Measurements from ENCODE around the gene DUOX1. TPM values are rescaled to one million over a fixed set of nuclear protein-coding genes. Genes with fewer than 3 reads are reported as not detected.
"Not testable (repeated sequence)": the region's sequence is repeated elsewhere in the genome, so short reads cannot be mapped to it uniquely, and the experiment has no call there.

Gene DUOX1
- total RNA-seq, 2 donors from 2014 or later, result 0.45 to 0.96 TPM

DNA sequence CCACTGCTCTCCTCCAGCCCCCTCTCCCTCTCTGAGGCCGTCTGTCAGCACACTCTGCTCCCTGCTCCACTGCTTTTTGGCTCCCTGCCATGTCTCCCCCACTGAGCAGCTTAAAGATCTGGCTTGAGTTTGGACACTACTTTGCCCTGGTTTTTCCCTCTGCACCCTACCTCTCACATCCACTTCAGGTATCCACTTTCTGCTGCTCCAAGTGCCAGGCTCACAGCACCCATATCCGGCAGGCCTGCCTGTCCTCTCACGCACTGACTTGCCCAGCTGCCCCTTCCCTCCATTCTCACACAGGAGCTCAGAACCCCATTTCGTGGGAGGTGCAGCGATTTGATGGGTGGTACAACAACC, 3.7 kb downstream of the DUOX1 start:
- DNase-seq, result no peak
- Histone ChIP-seq H3K36me3 (no peaks in the 10 kb centered on the region), H3K4me3 (no peak overlapping the region), H3K4me1 (peaks cover 11% of the 10 kb centered on the region), H3K9me3 (no peaks in the 10 kb centered on the region), H3K9ac (ENCODE audit: low read depth in 2 of 2, low read length in 2 of 2) (no peak overlapping the region), H3K27me3 (peaks cover 19% of the 10 kb centered on the region), H3K27ac (no peak overlapping the region)
- intact Hi-C loops (cut with DNase I), result no loop called here
- TF ChIP-seq CTCF (IDR thresholded peaks at IDR 0.05), result no peak

GRCh38 chr15:45134046-45134445, 4.3 kb downstream of the DUOX1 start:
- H3K36me3 ChIP-seq, result no peaks in the 10 kb centered on the region
- H3K27ac ChIP-seq, result no peak overlapping the region
- no peak for TF ChIP-seq CTCF (IDR thresholded peaks at IDR 0.05)
- H3K27me3 ChIP-seq, result peaks cover 15% of the 10 kb centered on the region
- H3K4me1 ChIP-seq, result peaks cover 9% of the 10 kb centered on the region
- H3K9me3 ChIP-seq, result no peaks in the 10 kb centered on the region
- no peak overlapping the region for H3K4me3 ChIP-seq
- H3K9ac ChIP-seq (ENCODE audit: low read depth in 2 of 2, low read length in 2 of 2), result no peak overlapping the region
- intact Hi-C loops (cut with DNase I), result no loop called here
- DNase-seq, result no peak

GRCh38 chr15:45134682-45135604, 5.1 kb downstream of the DUOX1 start:
- Histone ChIP-seq H3K27ac (no peak overlapping the region), H3K27me3 (peaks cover 8% of the 10 kb centered on the region)
- intact Hi-C loops (cut with DNase I), result no loop called here

DNA sequence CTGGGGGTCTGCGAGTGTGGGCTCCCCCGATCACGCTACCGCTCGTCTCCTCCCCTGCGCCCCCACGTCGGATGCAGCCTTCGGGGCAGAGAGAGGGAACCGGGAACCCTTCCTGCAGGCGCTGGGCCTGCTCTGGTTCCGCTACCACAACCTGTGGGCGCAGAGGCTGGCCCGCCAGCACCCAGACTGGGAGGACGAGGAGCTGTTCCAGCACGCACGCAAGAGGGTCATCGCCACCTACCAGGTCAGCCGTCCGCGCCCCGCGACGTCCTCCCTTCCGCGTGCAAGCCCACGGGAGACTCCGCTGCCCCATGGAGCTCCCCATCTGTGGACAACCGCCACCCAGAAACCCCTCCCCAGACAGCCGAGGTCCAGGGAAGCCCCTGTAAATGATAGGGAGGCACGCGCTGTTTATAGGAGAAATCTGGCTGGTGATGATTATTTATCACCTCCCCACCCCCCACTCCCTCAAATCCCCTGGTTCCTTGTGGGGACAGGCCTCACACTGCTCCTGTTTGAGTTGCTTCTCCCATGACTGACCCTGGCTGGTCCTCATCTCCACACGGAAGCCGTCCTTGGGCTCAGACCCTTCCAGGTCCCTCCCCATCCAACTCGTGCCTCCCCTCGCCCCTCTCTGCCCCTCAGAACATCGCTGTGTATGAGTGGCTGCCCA, 6.0 kb downstream of the DUOX1 start:
- H3K9ac ChIP-seq (ENCODE audit: low read depth in 2 of 2, low read length in 2 of 2); H3K4me1 ChIP-seq; H3K4me3 ChIP-seq; H3K9me3 ChIP-seq; H3K27ac ChIP-seq; H3K27me3 ChIP-seq; DNase-seq; H3K36me3 ChIP-seq; intact Hi-C loops (cut with DNase I): not testable (repeated sequence)

More at GRCh38 chr15:45134682-45135604, 5.1 kb downstream of the DUOX1 start:
- Histone ChIP-seq H3K9me3 (no peaks in the 10 kb centered on the region), H3K9ac (ENCODE audit: low read depth in 2 of 2, low read length in 2 of 2) (no peak overlapping the region), H3K4me3 (peak overlapping the region; percentile 12), H3K4me1 (peaks cover 7% of the 10 kb centered on the region), H3K36me3 (no peaks in the 10 kb centered on the region)
- TF ChIP-seq CTCF (IDR thresholded peaks at IDR 0.05), result no peak
- peak; percentile 64 for DNase-seq

DNA sequence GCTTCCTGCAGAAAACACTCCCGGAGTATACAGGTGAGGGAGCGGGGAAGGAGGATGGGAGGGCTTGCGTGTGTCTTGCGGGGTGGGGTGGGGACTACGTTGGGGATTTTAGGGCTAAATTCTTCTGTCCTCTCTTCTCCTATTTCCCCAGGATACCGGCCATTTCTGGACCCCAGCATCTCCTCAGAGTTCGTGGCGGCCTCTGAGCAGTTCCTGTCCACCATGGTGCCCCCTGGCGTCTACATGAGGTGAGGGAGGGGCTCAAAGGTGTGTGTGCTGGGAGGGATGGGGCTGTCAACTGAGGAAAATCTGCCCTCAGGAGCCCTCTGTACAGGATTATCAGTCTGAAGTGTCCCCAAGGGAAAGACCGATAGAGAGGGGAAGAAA, 6.6 kb downstream of the DUOX1 start:
- H3K9ac ChIP-seq (ENCODE audit: low read depth in 2 of 2, low read length in 2 of 2), result no peak overlapping the region
- no peaks in the 10 kb centered on the region for H3K9me3 ChIP-seq
- intact Hi-C loops (cut with DNase I), result no loop called here
- H3K27ac ChIP-seq, result no peak overlapping the region
- H3K4me1 ChIP-seq, result peaks cover 7% of the 10 kb centered on the region
- peaks cover 3% of the 10 kb centered on the region for H3K27me3 ChIP-seq
- H3K4me3 ChIP-seq, result no peak overlapping the region
- no peak for TF ChIP-seq CTCF (IDR thresholded peaks at IDR 0.05)
- DNase-seq, result no peak
- no peaks in the 10 kb centered on the region for H3K36me3 ChIP-seq

DNA sequence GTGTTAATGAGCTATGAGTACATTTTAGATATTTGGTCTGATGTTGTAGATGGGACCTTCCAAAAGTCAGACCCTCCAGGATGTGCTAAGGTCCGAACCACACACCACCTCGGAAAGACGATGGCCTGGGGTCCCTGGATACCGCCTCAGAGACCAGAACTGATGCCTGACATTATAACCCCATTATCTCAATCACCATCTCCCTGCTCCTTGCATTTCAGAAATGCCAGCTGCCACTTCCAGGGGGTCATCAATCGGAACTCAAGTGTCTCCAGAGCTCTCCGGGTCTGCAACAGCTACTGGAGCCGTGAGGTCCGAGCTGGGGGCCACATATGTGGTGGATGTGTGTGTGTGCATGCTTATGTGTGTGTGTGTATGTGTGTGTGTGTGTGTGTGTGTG, 7.9 kb downstream of the DUOX1 start:
- Histone ChIP-seq H3K4me3 (no peak overlapping the region), H3K27ac (no peak overlapping the region), H3K27me3 (peaks cover 3% of the 10 kb centered on the region), H3K9ac (ENCODE audit: low read depth in 2 of 2, low read length in 2 of 2) (no peak overlapping the region), H3K9me3 (no peaks in the 10 kb centered on the region), H3K36me3 (no peaks in the 10 kb centered on the region), H3K4me1 (peaks cover 7% of the 10 kb centered on the region)
- DNase-seq, result no peak
- no peak for TF ChIP-seq CTCF (IDR thresholded peaks at IDR 0.05)
- intact Hi-C loops (cut with DNase I), result no loop called here
